Thyroid gland (tissue), 4 donors: ENCODE measurements around the gene SOX1. TPM values are rescaled to one million over a fixed set of nuclear protein-coding genes. Genes with fewer than 3 reads are reported as not detected.

Experiments used
- DNase-seq, 2 donors: peaks; one replicate each; pipeline ENCODE4 v3.0.0-alpha.2; 2019
- H3K27ac ChIP-seq, 3 donors: fragments of 200-600 bp; sonication (generic); 1 replicate in 2 of 3; 2 replicates in 1 of 3; pipeline ENCODE4 v1.5.1; 2016 to 2019; ENCODE audit warnings: mild to moderate bottlenecking in 1 of 3, moderate library complexity in 1 of 3
- H3K27me3 ChIP-seq: fragments of 200-600 bp; sonication (generic); one replicate; pipeline ENCODE4 v1.5.1; 2019
- H3K36me3 ChIP-seq, 2 donors: fragments of 200-600 bp; sonication (generic); one replicate each; pipeline ENCODE4 v1.5.1; 2016 to 2019
- H3K4me1 ChIP-seq, 2 donors: fragments of 200-600 bp; sonication (generic); one replicate each; pipeline ENCODE4 v1.5.1; 2017 to 2019
- H3K4me3 ChIP-seq, 3 donors: fragments of 200-600 bp; sonication (generic); replicated peaks in 1 of 3; 1 replicate in 2 of 3; 2 replicates in 1 of 3; pipeline ENCODE4 v1.5.1; 2016; ENCODE audit warnings: mild to moderate bottlenecking in 1 of 3
- H3K9me3 ChIP-seq: fragments of 200-600 bp; sonication (generic); one replicate; pipeline ENCODE4 v1.5.1; 2017
- CTCF ChIP-seq, 6 experiments: fragments of 200-600 bp in 3 of 6; fragments of 450-650 bp in 3 of 6; sonication (generic) in 3 of 6; IDR thresholded peaks; one replicate each; pipeline ENCODE4 v1.5.1; 2016 to 2019; ENCODE audit warnings: antibody characterized with exemption in 6 of 6, mild to moderate bottlenecking in 2 of 6, inconsistent platforms in 1 of 6, moderate library complexity in 1 of 6
- POLR2A ChIP-seq, 2 donors: fragments of 450-650 bp; IDR thresholded peaks; one replicate each; pipeline ENCODE4 v1.6.1; 2017; ENCODE audit warnings: antibody characterized with exemption in 2 of 2, mild to moderate bottlenecking in 2 of 2, moderate library complexity in 1 of 2
- WGBS, 2 donors: methylation state at CpG; one replicate each; pipeline ENCODE4 v1.1.5; 2017; 5-methylcytosine and 5-hydroxymethylcytosine counted together
- intact Hi-C: fragments of 100-400 bp; cut with DNase I; formaldehyde crosslinking; loops from one replicate; pipeline ENCODE4 v1.15.1; 2023
- small RNA-seq: library from RNA; depleted of rRNA; stranded (forward); fragments of <200 nt; gene quantifications from one replicate; pipeline ENCODE3, GENCODE V24; 2016
- total RNA-seq, 4 donors: library from RNA; depleted of rRNA; stranded (reverse); fragments of >200 nt; gene quantifications; one replicate each; pipeline ENCODE4 v1.2.3, GENCODE V29; 2016

The SOX1 gene
- total RNA-seq, 4 donors from 2014 or later, result 0.11 TPM; not detected in 3

- intact Hi-C loops, result no loop called here
- Histone ChIP-seq H3K27me3 (no peaks in the 10 kb centered on the region), H3K36me3 (no peaks in the 10 kb centered on the region), H3K27ac (no peak overlapping the region), H3K9me3 (no peaks in the 10 kb centered on the region), H3K4me1 (no peaks in the 10 kb centered on the region), H3K4me3 (no peak overlapping the region)
- 75 to 83% methylated on average over 13 to 20 of the region's 23 CpGs for WGBS, 2 donors
- no peak for DNase-seq
- TF ChIP-seq CTCF (IDR thresholded peaks at IDR 0.05) (no peak), POLR2A (IDR thresholded peaks at IDR 0.05) (no peak)
Measured at GRCh38 chr13:112118451-112119064, 51.6 kb downstream of the SOX1 start.

GRCh38 chr13:112119192-112120030, 52.5 kb downstream of the SOX1 start:
- no peaks in the 10 kb centered on the region for H3K9me3 ChIP-seq
- TF ChIP-seq POLR2A (IDR thresholded peaks at IDR 0.05) (no peak), CTCF (IDR thresholded peaks at IDR 0.05) (no peak)
- H3K27ac ChIP-seq, result no peak overlapping the region
- no peaks in the 10 kb centered on the region for H3K36me3 ChIP-seq
- no peak for DNase-seq
- intact Hi-C loops, result no loop called here
- H3K27me3 ChIP-seq, result no peaks in the 10 kb centered on the region
- no peak overlapping the region for H3K4me3 ChIP-seq
- H3K4me1 ChIP-seq, result no peaks in the 10 kb centered on the region
- 90 to 92% methylated on average over 14 of the region's 14 CpGs for WGBS, 2 donors

- intact Hi-C loops, result no loop called here
- Histone ChIP-seq H3K4me1 (no peaks in the 10 kb centered on the region), H3K27me3 (no peaks in the 10 kb centered on the region), H3K9me3 (no peaks in the 10 kb centered on the region), H3K4me3 (no peak overlapping the region), H3K36me3 (no peaks in the 10 kb centered on the region), H3K27ac (no peak overlapping the region)
- DNase-seq, result no peak
- 61 to 71% methylated on average over 5 of the region's 5 CpGs for WGBS, 2 donors
- TF ChIP-seq CTCF (IDR thresholded peaks at IDR 0.05) (no peak), POLR2A (IDR thresholded peaks at IDR 0.05) (no peak)
Measured at GRCh38 chr13:112120031-112120373, 53.1 kb downstream of the SOX1 start.

Small RNA genes lying within 50 kb of the gene (small RNA-seq; reads per million reads assigned to genes)
- not detected for gene RF00287
